ENCODE measurements around the gene TEX26.

TEX26 gene

DNA sequence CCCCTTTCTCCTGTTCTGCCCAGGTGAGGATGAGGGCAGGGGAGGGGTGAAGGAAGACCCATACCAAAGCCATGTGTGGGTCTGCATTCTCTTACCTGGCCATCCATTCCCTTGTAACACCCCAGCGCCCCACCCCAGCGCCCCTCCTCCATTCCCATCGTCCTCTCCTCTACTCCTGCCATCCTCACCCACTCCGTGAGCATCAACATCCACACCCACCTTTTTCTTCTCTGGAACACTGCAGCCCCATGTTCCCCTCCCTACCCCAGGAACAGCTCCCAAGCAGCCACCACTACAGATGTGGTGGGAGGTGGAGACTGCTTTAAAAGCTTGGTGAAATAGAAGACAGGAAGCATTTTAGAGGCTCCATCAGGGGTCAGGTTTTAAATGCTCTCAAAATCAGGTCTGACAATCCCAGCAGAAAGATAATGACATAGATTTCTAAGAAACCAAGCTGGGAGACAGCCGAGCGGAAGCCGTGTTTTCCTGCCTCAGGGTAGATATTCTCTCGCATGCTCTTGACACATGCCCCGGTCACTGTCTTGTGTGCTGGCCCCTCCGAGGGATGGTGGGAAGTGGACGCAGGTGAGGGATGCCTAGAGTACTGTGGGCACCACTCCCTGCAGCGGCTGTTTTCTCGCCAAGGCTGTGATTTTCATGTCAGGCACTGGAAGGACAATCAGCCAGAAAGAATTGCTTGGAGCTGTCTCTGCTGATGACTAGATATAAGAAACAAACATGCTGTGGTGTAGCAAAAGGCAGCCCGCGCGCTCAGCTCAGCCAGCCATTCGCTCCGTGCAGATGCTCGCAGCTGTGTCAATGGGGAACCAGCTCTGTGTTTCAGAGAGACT, 16.5 kb upstream of the TEX26 start:
- no peak overlapping the region for H2AFZ ChIP-seq (ENCODE audit: low read depth)
- H3K27me3 ChIP-seq (ENCODE audit: insufficient read depth, low read depth): no peaks in the 10 kb centered on the region
- H3K79me2 ChIP-seq (ENCODE audit: insufficient read depth, low read depth): no peaks in the 10 kb centered on the region
- H3K36me3 ChIP-seq (ENCODE audit: insufficient read depth): no peaks in the 10 kb centered on the region
- H4K20me1 ChIP-seq (ENCODE audit: insufficient read depth): no peaks in the 10 kb centered on the region
- H3K4me2 ChIP-seq: no peak overlapping the region
- H3K27ac ChIP-seq: no peak overlapping the region
- TF ChIP-seq, protein P1, sequence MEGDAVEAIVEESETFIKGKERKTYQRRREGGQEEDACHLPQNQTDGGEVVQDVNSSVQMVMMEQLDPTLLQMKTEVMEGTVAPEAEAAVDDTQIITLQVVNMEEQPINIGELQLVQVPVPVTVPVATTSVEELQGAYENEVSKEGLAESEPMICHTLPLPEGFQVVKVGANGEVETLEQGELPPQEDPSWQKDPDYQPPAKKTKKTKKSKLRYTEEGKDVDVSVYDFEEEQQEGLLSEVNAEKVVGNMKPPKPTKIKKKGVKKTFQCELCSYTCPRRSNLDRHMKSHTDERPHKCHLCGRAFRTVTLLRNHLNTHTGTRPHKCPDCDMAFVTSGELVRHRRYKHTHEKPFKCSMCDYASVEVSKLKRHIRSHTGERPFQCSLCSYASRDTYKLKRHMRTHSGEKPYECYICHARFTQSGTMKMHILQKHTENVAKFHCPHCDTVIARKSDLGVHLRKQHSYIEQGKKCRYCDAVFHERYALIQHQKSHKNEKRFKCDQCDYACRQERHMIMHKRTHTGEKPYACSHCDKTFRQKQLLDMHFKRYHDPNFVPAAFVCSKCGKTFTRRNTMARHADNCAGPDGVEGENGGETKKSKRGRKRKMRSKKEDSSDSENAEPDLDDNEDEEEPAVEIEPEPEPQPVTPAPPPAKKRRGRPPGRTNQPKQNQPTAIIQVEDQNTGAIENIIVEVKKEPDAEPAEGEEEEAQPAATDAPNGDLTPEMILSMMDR (conservative IDR thresholded peaks at IDR 0.05; ENCODE audit: low read depth, low read length): no peak
- no peak overlapping the region for H3K9ac ChIP-seq
- no peaks in the 10 kb centered on the region for H3K4me1 ChIP-seq (ENCODE audit: low read depth, poor library complexity, severe bottlenecking)
- H3K4me3 ChIP-seq (IDR thresholded peaks at IDR 0.05; ENCODE audit: insufficient read depth, low read depth, low read length): no peak overlapping the region

DNA sequence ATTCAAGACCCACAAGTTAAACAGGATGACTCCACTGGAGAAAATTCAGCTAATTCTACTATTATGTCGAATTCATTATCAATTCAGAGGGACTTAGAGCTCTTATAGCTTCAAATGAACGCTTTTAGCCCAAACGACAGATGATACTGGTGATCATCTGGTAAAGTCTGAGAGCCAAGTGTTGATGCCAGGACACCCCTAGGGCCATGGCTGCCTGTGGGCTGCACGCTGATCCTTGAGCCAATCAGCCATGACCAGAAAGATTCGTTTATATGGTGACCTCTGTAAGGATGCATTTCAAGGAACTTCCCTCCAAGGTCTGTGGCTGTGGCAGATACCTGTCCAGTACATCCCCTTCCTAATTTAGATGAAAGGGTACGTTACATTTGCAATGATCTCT, 15.5 kb upstream of the TEX26 start:
- H3K9ac ChIP-seq: no peak overlapping the region
- H3K4me1 ChIP-seq (ENCODE audit: low read depth, poor library complexity, severe bottlenecking): no peaks in the 10 kb centered on the region
- no peak overlapping the region for H3K4me2 ChIP-seq
- TF ChIP-seq, protein P1 (conservative IDR thresholded peaks at IDR 0.05; ENCODE audit: low read depth, low read length): no peak
- no peaks in the 10 kb centered on the region for H3K79me2 ChIP-seq (ENCODE audit: insufficient read depth, low read depth)
- H3K27ac ChIP-seq: no peak overlapping the region
- no peaks in the 10 kb centered on the region for H4K20me1 ChIP-seq (ENCODE audit: insufficient read depth)
- no peak overlapping the region for H3K4me3 ChIP-seq (IDR thresholded peaks at IDR 0.05; ENCODE audit: insufficient read depth, low read depth, low read length)
- no peak overlapping the region for H2AFZ ChIP-seq (ENCODE audit: low read depth)
- H3K36me3 ChIP-seq (ENCODE audit: insufficient read depth): no peaks in the 10 kb centered on the region
- H3K27me3 ChIP-seq (ENCODE audit: insufficient read depth, low read depth): no peaks in the 10 kb centered on the region

DNA sequence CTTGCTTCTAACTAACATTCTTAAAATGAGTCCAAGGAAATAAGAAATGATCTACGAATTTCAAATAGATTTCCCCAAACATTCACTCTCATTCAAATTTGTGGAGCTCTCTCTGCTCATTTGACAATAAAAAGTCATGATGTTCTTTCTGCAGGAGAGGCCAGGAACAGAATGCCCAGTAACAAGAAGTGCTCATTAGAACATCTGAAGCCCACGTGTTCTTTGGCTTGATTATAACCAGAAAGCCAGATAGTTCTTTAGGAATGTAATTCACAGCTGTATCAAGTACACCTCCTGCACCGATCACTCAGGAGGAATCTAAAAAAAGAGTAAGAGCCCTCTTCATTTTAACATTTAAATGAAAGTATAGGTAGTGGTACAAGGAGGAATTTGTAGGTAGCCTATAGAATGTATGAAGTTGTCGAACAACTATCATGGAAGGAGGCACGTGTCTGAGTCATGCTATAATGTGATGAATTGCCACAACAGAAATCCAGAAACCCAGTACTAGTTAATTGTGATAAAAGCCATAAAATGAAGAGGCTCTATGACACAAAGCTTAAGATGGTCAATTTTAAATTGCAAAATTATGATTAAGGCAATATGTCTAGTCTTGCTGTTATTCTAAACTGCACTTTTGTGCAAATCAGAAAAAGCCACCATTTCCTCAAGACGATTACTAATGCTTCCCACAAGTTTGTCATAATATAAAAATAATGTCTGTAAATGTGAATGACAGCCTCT, 13.6 kb upstream of the TEX26 start:
- H3K27ac ChIP-seq: no peak overlapping the region
- H2AFZ ChIP-seq (ENCODE audit: low read depth): no peak overlapping the region
- H3K36me3 ChIP-seq (ENCODE audit: insufficient read depth): no peaks in the 10 kb centered on the region
- H3K4me2 ChIP-seq: no peak overlapping the region
- H3K79me2 ChIP-seq (ENCODE audit: insufficient read depth, low read depth): no peaks in the 10 kb centered on the region
- no peaks in the 10 kb centered on the region for H4K20me1 ChIP-seq (ENCODE audit: insufficient read depth)
- H3K4me1 ChIP-seq (ENCODE audit: low read depth, poor library complexity, severe bottlenecking): no peaks in the 10 kb centered on the region
- H3K4me3 ChIP-seq (IDR thresholded peaks at IDR 0.05; ENCODE audit: insufficient read depth, low read depth, low read length): no peak overlapping the region
- no peaks in the 10 kb centered on the region for H3K27me3 ChIP-seq (ENCODE audit: insufficient read depth, low read depth)
- H3K9ac ChIP-seq: no peak overlapping the region
- TF ChIP-seq, protein P1 (conservative IDR thresholded peaks at IDR 0.05; ENCODE audit: low read depth, low read length): no peak

DNA sequence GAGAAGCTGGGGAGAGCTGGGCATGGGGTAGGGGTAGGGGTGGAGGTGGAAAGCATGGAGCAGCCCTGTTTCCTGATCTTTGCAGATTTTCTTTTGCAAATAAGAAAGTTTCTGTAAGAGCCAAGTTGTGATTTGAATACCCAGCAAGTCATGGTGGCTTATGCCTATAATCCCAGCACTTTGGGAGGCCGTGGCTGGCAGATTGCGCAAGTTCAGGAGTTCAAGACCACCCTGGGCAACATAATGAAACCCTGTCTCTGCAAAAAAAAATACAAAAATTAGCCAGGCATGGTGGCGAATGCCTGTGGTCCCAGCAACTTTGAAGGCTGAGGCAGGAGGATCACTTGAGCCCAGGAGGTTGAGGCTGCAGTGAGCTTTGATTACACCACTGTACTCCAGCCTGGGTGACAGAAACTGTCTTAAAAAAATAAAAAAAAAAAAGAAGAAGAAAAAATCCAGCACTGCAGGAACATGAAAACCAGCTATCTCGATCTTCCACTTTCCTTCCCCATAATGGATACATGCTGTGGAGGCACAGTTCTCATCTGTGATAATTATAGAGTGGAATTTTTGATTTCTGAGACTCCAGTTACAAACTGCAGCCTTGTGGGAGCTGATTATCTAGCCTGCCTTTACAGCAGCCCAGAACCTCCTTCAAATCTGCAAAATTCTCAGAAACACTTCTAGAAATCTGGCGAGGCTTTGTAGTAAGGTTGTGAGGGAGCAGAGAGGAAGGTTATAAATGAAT, 12.1 kb upstream of the TEX26 start:
- H3K36me3 ChIP-seq (ENCODE audit: insufficient read depth): no peaks in the 10 kb centered on the region
- no peaks in the 10 kb centered on the region for H3K27me3 ChIP-seq (ENCODE audit: insufficient read depth, low read depth)
- TF ChIP-seq, protein P1 (conservative IDR thresholded peaks at IDR 0.05; ENCODE audit: low read depth, low read length): no peak

More for the DNA sequence above, 12.1 kb upstream of the TEX26 start:
- Histone ChIP-seq H3K27ac (no peak overlapping the region), H4K20me1 (ENCODE audit: insufficient read depth) (no peaks in the 10 kb centered on the region), H3K79me2 (ENCODE audit: insufficient read depth, low read depth) (no peaks in the 10 kb centered on the region), H3K4me1 (ENCODE audit: low read depth, poor library complexity, severe bottlenecking) (no peaks in the 10 kb centered on the region), H3K4me3 (IDR thresholded peaks at IDR 0.05; ENCODE audit: insufficient read depth, low read depth, low read length) (no peak overlapping the region), H3K9ac (no peak overlapping the region), H2AFZ (ENCODE audit: low read depth) (no peak overlapping the region), H3K4me2 (no peak overlapping the region)

Measured in KMS-11 (cell line).